ENCODE results near the gene CNTN4. TPM values are rescaled to one million over a fixed set of nuclear protein-coding genes. Genes with fewer than 3 reads are reported as not detected.

Gene CNTN4
- total and polyA plus RNA-seq, 4 donors: 29.2 to 88.0 (median 36.1) TPM

GRCh38 chr3:2465842-2466241 lies 367.2 kb downstream of the CNTN4 start:
- no peak for DNase-seq (ENCODE audit: low read depth in 4 of 6, low spot score in 6 of 6)
- Histone ChIP-seq H3K27ac (ENCODE audit: low read depth, low read length) (no peak overlapping the region), H3K4me1 (ENCODE audit: control insufficient read depth, insufficient read depth, low read length) (no peaks in the 10 kb centered on the region), H3K4me3 (ENCODE audit: low read depth, low read length) (no peak overlapping the region), H3K36me3 (ENCODE audit: control insufficient read depth, insufficient read depth, low read length) (no peaks in the 10 kb centered on the region), H3K9me3 (ENCODE audit: control insufficient read depth, insufficient read depth, low read length) (no peaks in the 10 kb centered on the region), H3K27me3 (ENCODE audit: control insufficient read depth, insufficient read depth, low read length) (no peaks in the 10 kb centered on the region)
- no CpG with 5 or more reads among the region's 1 CpG for WGBS (ENCODE audit: insufficient coverage)

- Histone ChIP-seq H3K27ac (ENCODE audit: low read depth, low read length) (no peak overlapping the region), H3K4me1 (ENCODE audit: control insufficient read depth, insufficient read depth, low read length) (no peaks in the 10 kb centered on the region), H3K4me3 (ENCODE audit: low read depth, low read length) (no peak overlapping the region), H3K27me3 (ENCODE audit: control insufficient read depth, insufficient read depth, low read length) (no peaks in the 10 kb centered on the region), H3K36me3 (ENCODE audit: control insufficient read depth, insufficient read depth, low read length) (no peaks in the 10 kb centered on the region), H3K9me3 (ENCODE audit: control insufficient read depth, insufficient read depth, low read length) (no peaks in the 10 kb centered on the region)
- no CpG with 5 or more reads among the region's 4 CpGs for WGBS (ENCODE audit: insufficient coverage)
- DNase-seq (ENCODE audit: low read depth in 4 of 6, low spot score in 6 of 6): no peak
These were observed 370.1 kb downstream of the CNTN4 start for GRCh38 chr3:2468816-2469215.

GRCh38 chr3:2476996-2477395 lies 378.3 kb downstream of the CNTN4 start:
- Histone ChIP-seq H3K4me3 (ENCODE audit: low read depth, low read length) (no peak overlapping the region), H3K4me1 (ENCODE audit: control insufficient read depth, insufficient read depth, low read length) (no peaks in the 10 kb centered on the region), H3K9me3 (ENCODE audit: control insufficient read depth, insufficient read depth, low read length) (no peaks in the 10 kb centered on the region), H3K27ac (ENCODE audit: low read depth, low read length) (no peak overlapping the region), H3K27me3 (ENCODE audit: control insufficient read depth, insufficient read depth, low read length) (no peaks in the 10 kb centered on the region), H3K36me3 (ENCODE audit: control insufficient read depth, insufficient read depth, low read length) (no peaks in the 10 kb centered on the region)
- DNase-seq (ENCODE audit: low read depth in 4 of 6, low spot score in 6 of 6): no peak

GRCh38 chr3:2477620-2478019 lies 379.0 kb downstream of the CNTN4 start:
- Histone ChIP-seq H3K4me3 (ENCODE audit: low read depth, low read length) (no peak overlapping the region), H3K27me3 (ENCODE audit: control insufficient read depth, insufficient read depth, low read length) (no peaks in the 10 kb centered on the region), H3K9me3 (ENCODE audit: control insufficient read depth, insufficient read depth, low read length) (no peaks in the 10 kb centered on the region), H3K36me3 (ENCODE audit: control insufficient read depth, insufficient read depth, low read length) (no peaks in the 10 kb centered on the region), H3K27ac (ENCODE audit: low read depth, low read length) (no peak overlapping the region), H3K4me1 (ENCODE audit: control insufficient read depth, insufficient read depth, low read length) (no peaks in the 10 kb centered on the region)
- peak in 3 of 6 donors; percentile 3 to 92 (median 32) for DNase-seq (ENCODE audit: low read depth in 4 of 6, low spot score in 6 of 6)
- WGBS (ENCODE audit: insufficient coverage): 40% methylated on average over 1 of the region's 5 CpGs

- no peaks in the 10 kb centered on the region for H3K4me1 ChIP-seq (ENCODE audit: control insufficient read depth, insufficient read depth, low read length)
- DNase-seq (ENCODE audit: low read depth in 4 of 6, low spot score in 6 of 6): no peak
- peaks cover 8% of the 10 kb centered on the region for H3K36me3 ChIP-seq (ENCODE audit: control insufficient read depth, insufficient read depth, low read length)
- no peak overlapping the region for H3K27ac ChIP-seq (ENCODE audit: low read depth, low read length)
- no peaks in the 10 kb centered on the region for H3K9me3 ChIP-seq (ENCODE audit: control insufficient read depth, insufficient read depth, low read length)
- no peaks in the 10 kb centered on the region for H3K27me3 ChIP-seq (ENCODE audit: control insufficient read depth, insufficient read depth, low read length)
- 97% methylated on average over 21 of the region's 21 CpGs for WGBS (ENCODE audit: insufficient coverage)
- H3K4me3 ChIP-seq (ENCODE audit: low read depth, low read length): no peak overlapping the region
These were observed 385.7 kb downstream of the CNTN4 start for GRCh38 chr3:2484162-2485026.

- Histone ChIP-seq H3K4me1 (ENCODE audit: control insufficient read depth, insufficient read depth, low read length) (no peaks in the 10 kb centered on the region), H3K4me3 (ENCODE audit: low read depth, low read length) (no peak overlapping the region), H3K36me3 (ENCODE audit: control insufficient read depth, insufficient read depth, low read length) (peaks cover 8% of the 10 kb centered on the region), H3K9me3 (ENCODE audit: control insufficient read depth, insufficient read depth, low read length) (no peaks in the 10 kb centered on the region), H3K27ac (ENCODE audit: low read depth, low read length) (no peak overlapping the region), H3K27me3 (ENCODE audit: control insufficient read depth, insufficient read depth, low read length) (no peaks in the 10 kb centered on the region)
- 98% methylated on average over 21 of the region's 21 CpGs for WGBS (ENCODE audit: insufficient coverage)
- no peak for DNase-seq (ENCODE audit: low read depth in 4 of 6, low spot score in 6 of 6)
These were observed 386.3 kb downstream of the CNTN4 start for GRCh38 chr3:2485027-2485375.

- no peaks in the 10 kb centered on the region for H3K27me3 ChIP-seq (ENCODE audit: control insufficient read depth, insufficient read depth, low read length)
- H3K9me3 ChIP-seq (ENCODE audit: control insufficient read depth, insufficient read depth, low read length): no peaks in the 10 kb centered on the region
- H3K4me1 ChIP-seq (ENCODE audit: control insufficient read depth, insufficient read depth, low read length): no peaks in the 10 kb centered on the region
- H3K4me3 ChIP-seq (ENCODE audit: low read depth, low read length): no peak overlapping the region
- no peak for DNase-seq (ENCODE audit: low read depth in 4 of 6, low spot score in 6 of 6)
- no peaks in the 10 kb centered on the region for H3K36me3 ChIP-seq (ENCODE audit: control insufficient read depth, insufficient read depth, low read length)
- H3K27ac ChIP-seq (ENCODE audit: low read depth, low read length): no peak overlapping the region
- WGBS (ENCODE audit: insufficient coverage): no CpG with 5 or more reads among the region's 2 CpGs
These were observed 397.1 kb downstream of the CNTN4 start for GRCh38 chr3:2495746-2496145.

- no peaks in the 10 kb centered on the region for H3K36me3 ChIP-seq (ENCODE audit: control insufficient read depth, insufficient read depth, low read length)
- no peak for DNase-seq (ENCODE audit: low read depth in 4 of 6, low spot score in 6 of 6)
- no peaks in the 10 kb centered on the region for H3K9me3 ChIP-seq (ENCODE audit: control insufficient read depth, insufficient read depth, low read length)
- H3K4me1 ChIP-seq (ENCODE audit: control insufficient read depth, insufficient read depth, low read length): no peaks in the 10 kb centered on the region
- no peak overlapping the region for H3K27ac ChIP-seq (ENCODE audit: low read depth, low read length)
- WGBS (ENCODE audit: insufficient coverage): 83% methylated on average over 1 of the region's 2 CpGs
- no peaks in the 10 kb centered on the region for H3K27me3 ChIP-seq (ENCODE audit: control insufficient read depth, insufficient read depth, low read length)
- no peak overlapping the region for H3K4me3 ChIP-seq (ENCODE audit: low read depth, low read length)
These were observed 406.2 kb downstream of the CNTN4 start for GRCh38 chr3:2504912-2505311.

- no peaks in the 10 kb centered on the region for H3K9me3 ChIP-seq (ENCODE audit: control insufficient read depth, insufficient read depth, low read length)
- H3K27ac ChIP-seq (ENCODE audit: low read depth, low read length): no peak overlapping the region
- H3K36me3 ChIP-seq (ENCODE audit: control insufficient read depth, insufficient read depth, low read length): no peaks in the 10 kb centered on the region
- no peaks in the 10 kb centered on the region for H3K27me3 ChIP-seq (ENCODE audit: control insufficient read depth, insufficient read depth, low read length)
- 93% methylated on average over 4 of the region's 8 CpGs for WGBS (ENCODE audit: insufficient coverage)
- peak in 1 of 6 donors; percentile 29 for DNase-seq (ENCODE audit: low read depth in 4 of 6, low spot score in 6 of 6)
- no peaks in the 10 kb centered on the region for H3K4me1 ChIP-seq (ENCODE audit: control insufficient read depth, insufficient read depth, low read length)
- no peak overlapping the region for H3K4me3 ChIP-seq (ENCODE audit: low read depth, low read length)
These were observed 408.1 kb downstream of the CNTN4 start for GRCh38 chr3:2506776-2507175.

- Histone ChIP-seq H3K36me3 (ENCODE audit: control insufficient read depth, insufficient read depth, low read length) (no peaks in the 10 kb centered on the region), H3K4me3 (ENCODE audit: low read depth, low read length) (no peak overlapping the region), H3K27ac (ENCODE audit: low read depth, low read length) (no peak overlapping the region), H3K27me3 (ENCODE audit: control insufficient read depth, insufficient read depth, low read length) (no peaks in the 10 kb centered on the region), H3K9me3 (ENCODE audit: control insufficient read depth, insufficient read depth, low read length) (no peaks in the 10 kb centered on the region), H3K4me1 (ENCODE audit: control insufficient read depth, insufficient read depth, low read length) (peaks cover 4% of the 10 kb centered on the region)
- peak in 2 of 6 donors; percentile 36 to 69 for DNase-seq (ENCODE audit: low read depth in 4 of 6, low spot score in 6 of 6)
- 58% methylated on average over 3 of the region's 8 CpGs for WGBS (ENCODE audit: insufficient coverage)
These were observed 412.0 kb downstream of the CNTN4 start for GRCh38 chr3:2510591-2511145.
